ENCODE results near the gene TCF4.

- no peak for TF ChIP-seq CTCF (IDR thresholded peaks at IDR 0.05)
- no peak for TF ChIP-seq POLR2A (IDR thresholded peaks at IDR 0.05)
Observed at GRCh38 chr18:55592572-55592971, 4.6 kb upstream of the TCF4 start.
